Urinary bladder (tissue), 4 donors: ENCODE data around the gene FLNB. TPM values are rescaled to one million over a fixed set of nuclear protein-coding genes. Genes with fewer than 3 reads are reported as not detected.

Experiments used
- DNase-seq: peaks from one replicate; pipeline ENCODE4 v3.0.0-alpha.2; 2015; ENCODE audit errors: extremely low spot score
- H3K27ac ChIP-seq: one replicate; pipeline ENCODE4 v1.5.1; 2013; ENCODE audit warnings: low read depth, mild to moderate bottlenecking, moderate library complexity
- H3K36me3 ChIP-seq: one replicate; pipeline ENCODE4 v1.6.1; 2013; ENCODE audit warnings: mild to moderate bottlenecking, moderate library complexity; ENCODE audit not compliant: insufficient read depth
- H3K4me1 ChIP-seq: one replicate; pipeline ENCODE4 v1.6.1; 2013; ENCODE audit warnings: mild to moderate bottlenecking, moderate library complexity; ENCODE audit not compliant: insufficient read depth
- H3K4me3 ChIP-seq: one replicate; pipeline ENCODE4 v1.5.1; 2013; ENCODE audit warnings: low read depth, low read length
- WGBS: extraction: QIAGEN DNeasy Blood & Tissue Kit; methylation state at CpG from one replicate; pipeline ENCODE4 v1.1.7; 2013; 5-methylcytosine and 5-hydroxymethylcytosine counted together
- polyA plus RNA-seq: library from polyadenylated mRNA; stranded (reverse); fragments of 200-250 nt; gene quantifications from one replicate; pipeline ENCODE4 v1.2.3, GENCODE V29; 2013
- total RNA-seq: library from RNA; depleted of rRNA; stranded (reverse); fragments of >200 nt; gene quantifications from one replicate; pipeline ENCODE4 v1.2.3, GENCODE V29; 2014
- donor health status: healthy with polysubstance abuse.
- donor health status: healthy.

The FLNB gene
- total and polyA plus RNA-seq, 2 donors = 98.3 to 155 TPM

DNA sequence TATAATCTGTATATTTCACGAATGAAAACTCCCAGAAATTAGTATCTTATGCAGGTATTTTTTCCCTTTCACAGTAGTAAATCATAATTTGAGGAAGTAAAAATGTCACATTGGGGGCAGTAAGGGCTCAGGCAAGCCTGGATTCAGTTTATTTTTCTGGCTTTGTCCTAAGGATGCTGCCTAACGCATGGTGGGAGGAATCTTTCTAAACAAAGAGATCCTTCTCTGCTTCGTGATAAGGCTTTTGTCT, 166.9 kb downstream of the FLNB start:
- no peak overlapping the region for H3K27ac ChIP-seq
- DNase-seq = no peak
- H3K4me1 ChIP-seq = no peaks in the 10 kb centered on the region
- WGBS = 7% methylated on average over 3 of the region's 3 CpGs
- H3K4me3 ChIP-seq = no peak overlapping the region
- peaks cover 4% of the 10 kb centered on the region for H3K36me3 ChIP-seq

DNA sequence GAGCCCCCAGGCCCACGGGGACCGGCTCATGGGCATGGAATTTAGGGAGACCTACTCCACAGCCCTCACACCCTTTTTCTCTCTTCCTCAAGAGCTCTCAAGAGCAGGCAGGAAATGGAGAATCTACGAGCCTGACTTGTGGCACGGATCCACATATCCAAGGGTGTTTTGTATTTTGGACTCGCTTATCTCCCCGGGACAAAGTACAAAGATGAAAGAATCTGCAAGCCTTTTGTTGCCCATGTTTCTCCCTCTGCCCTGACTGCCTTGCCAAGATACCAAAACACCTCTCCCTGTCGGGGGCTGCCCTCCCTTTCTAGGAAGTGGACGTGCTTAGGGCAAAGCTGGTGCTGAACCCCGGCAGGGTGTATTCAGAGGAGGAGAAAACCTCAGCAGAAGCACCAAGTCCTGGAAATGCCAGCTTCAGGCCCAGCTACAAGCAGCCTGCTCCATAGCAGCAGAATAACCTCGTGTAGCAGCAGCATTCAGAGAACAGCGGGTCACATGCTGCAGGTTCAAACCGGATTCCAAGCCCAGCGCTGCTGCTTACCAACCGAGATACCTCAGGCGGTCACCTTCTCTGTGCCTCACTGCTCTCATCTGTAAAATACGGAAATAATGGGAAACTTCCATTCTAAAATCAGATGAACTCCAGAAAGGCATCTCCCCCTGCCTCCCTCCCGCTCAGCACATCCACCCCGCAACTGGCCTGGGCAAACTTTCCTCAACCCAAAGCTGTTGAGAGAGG, 167.4 kb downstream of the FLNB start:
- H3K4me3 ChIP-seq = no peak overlapping the region
- peaks cover under 1% of the 10 kb centered on the region for H3K36me3 ChIP-seq
- DNase-seq = no peak
- no peaks in the 10 kb centered on the region for H3K4me1 ChIP-seq
- WGBS = 26% methylated on average over 18 of the region's 18 CpGs
- no peak overlapping the region for H3K27ac ChIP-seq

DNA sequence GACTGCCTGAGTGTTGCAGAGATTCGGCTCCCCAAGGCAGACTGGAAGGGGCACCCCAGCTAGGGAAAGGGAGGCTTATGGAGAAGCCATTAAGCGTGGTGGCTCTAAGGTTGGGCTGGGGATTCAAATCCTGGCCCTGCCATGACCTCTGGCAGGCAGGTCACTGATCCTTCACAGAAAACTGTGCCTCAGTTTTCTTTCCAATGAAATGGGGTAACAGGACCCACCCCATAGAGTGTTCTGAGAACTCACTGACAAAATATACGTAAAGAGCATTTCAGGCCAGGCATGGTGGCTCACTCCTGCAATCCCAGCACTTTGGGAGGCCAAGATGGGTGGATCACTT, 167.9 kb downstream of the FLNB start:
- Histone ChIP-seq H3K4me3 (no peak overlapping the region), H3K27ac (no peak overlapping the region), H3K36me3 (no peaks in the 10 kb centered on the region), H3K4me1 (no peaks in the 10 kb centered on the region)
- DNase-seq = no peak
- WGBS = 86% methylated on average over 3 of the region's 3 CpGs

DNA sequence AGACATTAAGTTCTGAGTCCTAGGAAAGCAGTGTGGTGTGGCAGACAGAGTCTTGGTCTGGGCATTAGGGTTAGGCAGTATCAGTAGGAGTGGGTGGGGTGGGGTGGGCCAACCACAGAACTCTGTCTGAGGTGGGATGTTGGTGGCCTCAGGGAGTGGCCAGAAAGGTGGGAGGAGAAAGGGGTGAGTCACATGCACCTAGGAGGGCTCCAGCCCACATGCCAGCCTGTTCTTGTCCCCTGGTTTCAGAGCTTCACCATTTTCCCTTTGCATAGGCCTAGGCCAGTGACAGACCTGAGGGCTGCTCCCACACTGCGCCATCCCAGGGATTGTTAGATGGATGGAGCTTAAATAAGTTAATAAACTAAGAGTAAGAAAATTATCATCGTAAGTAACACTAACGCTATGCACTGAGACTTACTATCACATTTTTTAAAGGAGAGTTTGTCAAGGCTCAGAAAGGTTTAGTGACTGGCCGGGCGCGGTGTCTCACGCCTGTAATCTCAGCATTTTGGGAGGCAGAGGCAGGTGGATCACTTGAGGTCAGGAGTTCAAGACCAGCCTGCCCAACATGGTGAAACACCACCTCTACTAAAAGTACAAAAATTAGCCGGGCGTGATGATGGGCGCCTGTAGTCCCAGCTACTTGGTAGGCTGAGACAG, 168.7 kb downstream of the FLNB start:
- no peaks in the 10 kb centered on the region for H3K4me1 ChIP-seq
- no peak for DNase-seq
- no peak overlapping the region for H3K27ac ChIP-seq
- 94% methylated on average over 10 of the region's 10 CpGs for WGBS
- H3K36me3 ChIP-seq = no peaks in the 10 kb centered on the region
- no peak overlapping the region for H3K4me3 ChIP-seq

DNA sequence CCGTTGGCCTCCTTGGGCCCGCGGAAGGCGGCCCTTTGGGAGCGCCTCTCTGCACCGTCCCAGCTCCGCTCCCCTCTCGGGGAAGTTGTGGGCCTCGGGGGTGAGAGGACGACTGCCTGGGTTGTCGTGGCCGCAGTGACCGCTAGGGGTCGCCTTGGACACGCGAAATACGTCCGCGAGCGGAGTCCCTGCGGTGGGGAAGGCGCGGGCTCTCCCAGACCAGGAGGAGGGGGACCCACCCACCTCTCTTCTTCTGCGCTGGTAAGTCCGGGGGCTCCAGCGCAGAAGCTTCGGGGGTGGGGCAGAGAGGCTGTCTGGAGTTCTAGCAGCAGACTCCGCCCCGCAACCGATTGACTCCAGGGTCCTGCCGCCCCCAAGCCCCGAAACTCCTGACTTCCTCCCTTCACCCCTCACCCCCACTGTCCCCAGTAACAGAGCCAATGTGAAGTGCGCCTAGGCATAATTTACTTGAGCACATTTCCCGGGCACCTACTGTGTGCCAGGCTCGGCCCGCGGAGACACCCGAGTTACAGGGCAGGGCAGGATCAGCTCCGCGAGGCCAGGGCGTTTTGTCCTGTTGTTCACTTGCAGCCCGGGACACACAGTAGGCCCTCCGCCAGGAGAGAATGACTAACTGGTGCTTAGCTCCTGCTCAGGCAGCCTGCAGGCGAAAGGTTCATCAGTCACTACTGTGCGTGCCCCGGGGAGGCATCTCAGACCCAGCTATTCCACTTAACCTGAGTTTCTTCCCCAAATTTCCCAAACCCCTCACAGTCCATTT, 169.7 kb downstream of the FLNB start:
- H3K4me1 ChIP-seq = no peaks in the 10 kb centered on the region
- H3K27ac ChIP-seq = no peak overlapping the region
- H3K4me3 ChIP-seq = peak overlapping the region; percentile 31

DNA sequence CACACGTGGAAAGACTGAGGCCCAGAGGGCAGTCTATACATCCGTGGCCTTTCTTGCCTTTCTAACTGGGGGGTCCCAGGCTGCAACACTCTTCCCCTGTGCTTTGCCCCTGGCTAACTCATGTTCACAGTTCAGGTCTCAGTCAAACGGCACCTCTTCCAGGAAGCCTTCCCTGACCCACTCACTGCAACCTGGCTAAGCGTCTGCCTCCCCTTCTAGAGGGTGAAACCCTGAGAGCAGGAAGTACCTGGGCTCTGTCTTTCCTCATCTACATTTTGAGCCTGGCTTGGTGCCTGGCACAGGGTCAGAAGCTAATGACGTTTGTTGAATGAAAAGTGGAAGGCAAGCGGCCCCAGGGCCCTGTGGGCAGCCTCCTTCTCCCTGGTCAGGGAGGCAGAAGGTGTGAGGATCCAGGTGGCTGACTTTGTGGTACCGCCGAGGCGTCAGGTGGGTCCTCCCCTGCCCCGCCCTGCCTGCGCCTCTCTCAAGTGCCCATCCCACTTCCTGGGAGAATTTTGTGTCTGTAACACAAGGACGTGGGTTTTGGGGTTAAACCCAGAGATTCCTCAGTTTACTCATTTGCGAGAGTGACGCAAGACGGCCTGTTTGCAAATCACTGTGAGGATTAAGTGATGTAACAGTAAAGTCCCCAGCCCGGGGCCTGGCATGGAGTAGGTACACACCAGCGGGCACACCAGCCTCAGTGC, 170.5 kb downstream of the FLNB start:
- H3K27ac ChIP-seq = no peak overlapping the region
- no peak for DNase-seq
- H3K4me3 ChIP-seq = no peak overlapping the region
- 76% methylated on average over 17 of the region's 17 CpGs for WGBS
- no peaks in the 10 kb centered on the region for H3K36me3 ChIP-seq
- H3K4me1 ChIP-seq = no peaks in the 10 kb centered on the region

More for the DNA sequence above, 169.7 kb downstream of the FLNB start:
- no peak for DNase-seq
- WGBS = 7% methylated on average over 46 of the region's 46 CpGs
- no peaks in the 10 kb centered on the region for H3K36me3 ChIP-seq

DNA sequence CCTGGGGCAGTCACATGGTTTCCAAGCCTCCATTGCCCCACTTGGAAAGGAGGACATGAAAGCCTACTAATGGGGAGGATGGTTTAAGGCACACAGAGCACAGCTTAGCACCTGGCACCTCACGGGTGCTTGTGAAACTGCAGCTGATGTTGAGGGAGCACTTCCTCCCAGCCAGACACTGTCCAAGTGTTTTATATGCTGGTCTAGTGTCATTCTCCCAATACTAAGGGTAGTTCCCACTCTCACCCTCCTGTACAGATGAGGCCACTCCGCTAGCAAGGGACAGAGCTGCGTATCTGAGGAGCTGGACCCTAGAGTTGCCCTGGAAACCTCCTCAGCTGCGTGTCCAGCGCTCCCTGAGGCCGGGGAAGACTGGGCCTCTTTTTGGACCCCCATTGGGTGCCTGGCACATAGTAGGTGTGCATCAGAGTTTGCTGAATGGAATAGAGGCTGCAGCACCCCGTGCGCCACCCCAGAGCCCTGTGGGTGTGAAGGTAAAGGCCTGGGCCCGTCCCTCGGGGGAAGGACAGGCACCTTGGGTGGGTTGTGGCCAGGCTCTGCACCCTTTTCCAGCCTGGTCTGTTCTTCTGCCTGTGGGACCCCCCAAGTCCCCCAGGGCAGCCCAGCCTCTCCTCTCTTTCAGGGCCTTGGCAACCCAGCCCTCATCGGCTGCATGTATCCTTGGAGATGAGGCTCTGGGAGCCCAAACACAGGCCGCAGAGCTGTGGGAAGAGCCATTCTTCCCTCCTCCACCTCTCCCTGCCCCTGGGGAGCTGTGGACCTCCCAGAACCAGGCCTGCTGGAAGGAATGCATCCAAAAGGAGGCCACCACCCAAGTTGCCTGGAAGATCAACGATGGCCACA, 171.2 kb downstream of the FLNB start:
- Histone ChIP-seq H3K36me3 (no peaks in the 10 kb centered on the region), H3K4me1 (no peaks in the 10 kb centered on the region), H3K4me3 (no peak overlapping the region), H3K27ac (no peak overlapping the region)
- 79% methylated on average over 13 of the region's 13 CpGs for whole genome bisulfite sequencing
- DNase-seq = no peak

DNA sequence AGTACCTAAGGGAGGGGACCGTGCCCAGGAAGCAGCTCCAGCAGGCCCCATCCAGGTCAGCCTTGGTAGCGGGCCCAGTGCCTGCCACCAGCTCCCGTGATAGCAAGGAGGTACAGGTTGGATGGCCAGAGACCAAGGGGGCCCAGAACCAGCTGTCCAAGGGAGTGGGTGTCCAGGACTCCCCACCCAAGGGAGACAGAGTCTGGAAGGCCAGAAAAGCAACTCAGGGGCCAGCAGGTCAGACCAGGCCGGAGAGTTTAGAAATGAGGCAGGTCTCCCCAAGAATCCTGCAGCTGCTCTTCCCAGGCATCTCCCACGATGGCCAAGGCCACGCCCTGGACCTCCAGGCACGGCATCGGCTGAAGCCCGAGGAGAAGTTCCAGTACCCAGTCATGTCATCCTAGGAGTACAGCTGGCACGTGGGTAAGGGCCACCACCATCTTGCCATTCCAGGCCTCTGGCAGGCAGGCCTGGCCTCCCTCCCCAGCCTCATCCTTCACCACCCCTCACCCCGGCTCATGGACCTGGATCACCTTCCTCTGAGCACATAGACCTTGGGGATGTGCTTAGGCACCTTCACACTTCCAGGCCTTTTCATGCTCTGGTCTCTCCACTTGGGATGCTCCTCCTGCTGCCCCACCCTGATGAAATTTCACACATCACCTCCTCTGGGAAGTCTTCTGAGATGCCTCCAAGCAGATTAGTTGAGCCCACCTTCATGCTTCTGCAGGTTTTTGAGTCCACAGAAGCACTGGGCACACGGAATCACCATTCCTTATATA, 172.1 kb downstream of the FLNB start:
- DNase-seq = no peak
- no peaks in the 10 kb centered on the region for H3K4me1 ChIP-seq
- H3K27ac ChIP-seq = no peak overlapping the region
- no peaks in the 10 kb centered on the region for H3K36me3 ChIP-seq
- no peak overlapping the region for H3K4me3 ChIP-seq
- WGBS = 86% methylated on average over 12 of the region's 12 CpGs

DNA sequence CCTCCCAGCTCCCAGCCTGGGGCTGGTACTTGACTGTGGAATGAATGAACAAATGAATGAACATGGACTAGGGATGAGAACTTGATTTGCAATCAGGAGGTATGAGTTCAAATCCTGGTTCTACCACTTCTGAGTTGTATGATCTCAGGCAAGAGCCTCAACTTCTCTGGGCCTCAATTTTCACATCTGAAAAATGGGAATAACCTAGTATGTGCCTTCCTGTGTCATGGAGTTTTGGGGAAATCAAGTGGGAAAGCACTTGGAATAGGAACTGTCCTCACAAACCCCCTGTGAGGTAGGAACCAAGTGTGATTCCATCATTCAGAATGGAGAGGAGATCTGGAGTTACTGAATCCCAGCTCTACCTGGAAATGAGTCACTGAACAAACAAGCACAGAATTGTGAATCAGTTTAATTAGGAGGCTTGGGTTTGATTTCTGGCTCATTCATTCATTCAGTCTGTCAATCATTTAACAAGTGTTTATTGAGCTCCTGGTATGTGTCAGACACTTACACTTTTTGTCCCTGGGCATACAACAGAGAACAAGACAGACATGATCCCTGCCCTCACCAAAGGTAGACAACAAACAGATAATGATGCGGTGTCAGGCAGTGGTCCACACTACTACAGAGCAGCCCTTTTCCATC, 172.8 kb downstream of the FLNB start:
- no peaks in the 10 kb centered on the region for H3K4me1 ChIP-seq
- H3K36me3 ChIP-seq = no peaks in the 10 kb centered on the region
- no peak for DNase-seq
- H3K4me3 ChIP-seq = no peak overlapping the region
- H3K27ac ChIP-seq = no peak overlapping the region
- 98% methylated on average over 1 of the region's 1 CpG for WGBS

DNA sequence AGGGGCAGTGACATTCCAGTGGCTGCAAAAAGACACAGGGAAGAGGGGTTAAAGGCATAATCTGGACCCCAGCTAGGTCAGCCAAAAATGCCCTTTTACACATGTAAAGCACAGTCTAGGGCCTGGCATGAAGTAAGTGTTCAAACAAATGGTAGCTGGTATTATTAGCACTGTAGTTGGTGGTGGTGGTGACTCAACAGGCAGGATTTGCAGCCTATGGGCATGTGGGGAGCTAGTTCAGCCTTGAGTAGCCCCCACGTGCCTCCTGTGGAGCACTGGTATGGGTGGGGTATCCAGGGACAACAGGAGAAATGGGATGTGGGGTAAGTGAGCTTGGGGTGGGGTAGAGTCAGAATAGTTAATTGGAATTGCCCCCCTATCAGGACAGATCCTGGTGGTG, 175.0 kb downstream of the FLNB start:
- no peak for DNase-seq
- H3K36me3 ChIP-seq = no peaks in the 10 kb centered on the region
- no peaks in the 10 kb centered on the region for H3K4me1 ChIP-seq
- WGBS = 91% methylated on average over 1 of the region's 1 CpG
- H3K27ac ChIP-seq = no peak overlapping the region
- no peak overlapping the region for H3K4me3 ChIP-seq

DNA sequence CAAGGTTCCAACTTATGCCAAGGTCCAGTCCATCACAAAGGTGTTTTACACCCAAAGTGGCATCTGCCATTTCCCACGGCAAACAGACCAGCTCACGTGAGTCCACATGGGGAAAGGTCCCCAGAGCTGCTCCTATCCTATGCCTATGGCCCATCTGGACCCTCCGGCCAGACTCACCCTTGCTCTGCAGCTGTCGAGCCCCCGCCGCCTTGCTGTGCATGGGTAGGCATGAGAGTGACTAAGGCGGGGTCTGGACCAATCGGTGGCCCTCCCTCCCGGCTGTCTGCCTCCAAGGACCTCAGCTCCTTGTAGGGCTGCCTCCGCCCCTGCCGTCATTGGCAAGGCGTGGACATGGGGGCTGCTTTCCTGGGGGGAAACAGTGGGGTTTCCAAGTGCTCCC, 175.7 kb downstream of the FLNB start:
- 85% methylated on average over 12 of the region's 12 CpGs for WGBS
- H3K27ac ChIP-seq = no peak overlapping the region
- no peaks in the 10 kb centered on the region for H3K4me1 ChIP-seq
- H3K36me3 ChIP-seq = no peaks in the 10 kb centered on the region
- H3K4me3 ChIP-seq = no peak overlapping the region
- DNase-seq = no peak

DNA sequence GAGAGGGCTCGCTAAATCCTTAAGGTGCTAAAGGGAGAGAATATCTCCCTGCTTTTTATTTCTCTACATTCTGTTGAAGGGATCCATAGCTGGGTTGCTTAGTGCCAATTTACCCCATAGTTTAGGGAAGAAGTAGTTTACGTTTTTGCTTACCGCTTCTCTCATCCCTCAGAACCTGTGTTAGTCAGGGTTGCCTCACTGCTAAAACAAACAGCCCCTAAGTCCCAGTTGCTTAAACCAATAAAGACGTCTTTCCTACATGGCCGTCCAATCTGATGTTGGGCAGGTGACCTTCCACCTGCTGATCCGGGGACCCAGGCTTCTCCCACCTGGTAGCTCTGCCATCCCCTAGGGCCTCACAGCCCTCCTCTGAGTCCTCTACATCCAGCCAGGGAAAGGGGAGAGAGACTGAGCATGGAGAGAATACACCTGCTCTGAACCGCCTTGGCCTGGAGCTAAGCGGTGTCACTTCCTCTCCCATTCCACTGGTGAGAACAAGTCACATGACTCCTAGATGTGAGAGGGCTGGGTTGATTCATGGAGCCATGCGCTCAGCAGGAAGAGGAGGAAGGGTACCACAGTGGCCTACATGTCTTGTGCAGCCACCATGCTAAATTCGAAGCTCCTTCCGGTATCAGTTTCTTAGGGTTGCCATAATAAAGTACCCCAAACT, 176.2 kb downstream of the FLNB start:
- Histone ChIP-seq H3K36me3 (no peaks in the 10 kb centered on the region), H3K4me1 (no peaks in the 10 kb centered on the region), H3K27ac (no peak overlapping the region), H3K4me3 (no peak overlapping the region)
- DNase-seq = no peak
- 87% methylated on average over 11 of the region's 11 CpGs for WGBS
